HepG2 (cell line): ENCODE measurements around the gene DLG2. TPM values are rescaled to one million over a fixed set of nuclear protein-coding genes. Genes with fewer than 3 reads are reported as not detected.

Source experiments
- ATAC-seq: fragments of 200-7000 bp; cut with Tn5 transposase; 3 replicates; pipeline ENCODE4 v1.9.1; 2020; ENCODE audit warnings: mild to moderate bottlenecking, moderate library complexity
- BruUV-seq: library from RNA; stranded (reverse); fragments of 400-500 nt; replicated peaks from 2 replicates; lab custom pipeline; 2021; lab: Mats Ljungman, UMichigan
- CTCF ChIA-PET: fragments of 300-600 bp; formaldehyde crosslinking; extraction: SDS; loops from one replicate; lab custom pipeline; 2021; ENCODE audit warnings: low total read pairs, inconsistent platforms, low intra/inter-chr PET ratio; lab: Yijun Ruan, JAX
- POLR2A ChIA-PET: fragments of 350-600 bp; sonication (Branson Sonifier 250); formaldehyde crosslinking; loops from one replicate; lab custom pipeline; 2020; ENCODE audit warnings: antibody characterized with exemption, inconsistent platforms; lab: Yijun Ruan, JAX
- DNase-seq: peaks from one replicate; pipeline ENCODE4 v3.0.0-alpha.2; 2015; ENCODE audit warnings: low spot score
- FAIRE-seq: peaks from 3 replicates; lab custom pipeline; 2011; peaks lifted over from hg19 to GRCh38; lab: Jason Lieb, UNC
- H2AFZ ChIP-seq: one replicate; pipeline ENCODE4 v1.6.1; 2011; ENCODE audit warnings: low read length, inconsistent platforms
- H3K27ac ChIP-seq: fragments of 300-600 bp; 3 replicates; pipeline ENCODE4 v1.8.0; 2011; ENCODE audit warnings: mixed run types, mild to moderate bottlenecking, mixed read lengths, low read length, inconsistent platforms; ENCODE audit not compliant: insufficient read depth; ENCODE audit errors: extremely low read length
- H3K27me3 ChIP-seq, 2 experiments: fragments of 200-600 bp in 1 of 2; 2 replicates in 1 of 2; 3 replicates in 1 of 2; pipeline versions ENCODE4 v1.6.0 to v1.8.0; 2011; ENCODE audit warnings: low read length in 2 of 2, mild to moderate bottlenecking in 2 of 2, moderate library complexity in 2 of 2, inconsistent platforms in 1 of 2; ENCODE audit not compliant: insufficient read depth in 2 of 2, control insufficient read depth in 1 of 2
- H3K36me3 ChIP-seq, 2 experiments: fragments of 200-600 bp in 1 of 2; replicated peaks in 1 of 2; 2 replicates in 1 of 2; 3 replicates in 1 of 2; pipeline versions ENCODE4 v1.5.1 to v1.8.0; 2011; ENCODE audit warnings: low read length in 2 of 2, inconsistent platforms in 1 of 2; ENCODE audit not compliant: insufficient read depth in 2 of 2, control insufficient read depth in 1 of 2
- H3K4me1 ChIP-seq: 2 replicates; pipeline ENCODE4 v1.5.1; 2012; ENCODE audit warnings: low read length, inconsistent platforms; ENCODE audit not compliant: insufficient read depth
- H3K4me2 ChIP-seq: 2 replicates; pipeline ENCODE4 v1.6.0; 2011; ENCODE audit warnings: low read depth, low read length, inconsistent platforms
- H3K4me3 ChIP-seq, 3 experiments: fragments of 200-600 bp in 1 of 3; sonication (generic), shearing (Covaris generic) in 1 of 3; replicated peaks in 1 of 3; 2 replicates each; pipeline ENCODE4 v1.5.1; 2011 to 2016; ENCODE audit warnings: low read length in 3 of 3, inconsistent platforms in 2 of 3, low read depth in 2 of 3, mild to moderate bottlenecking in 2 of 3, control low read depth in 1 of 3, mixed read lengths in 1 of 3; ENCODE audit not compliant: insufficient read depth in 1 of 3
- H3K79me2 ChIP-seq: one replicate; pipeline ENCODE4 v1.6.1; 2011; ENCODE audit warnings: low read length, inconsistent platforms; ENCODE audit not compliant: insufficient read depth
- H3K9ac ChIP-seq: 2 replicates; pipeline ENCODE4 v1.6.0; 2011; ENCODE audit warnings: mild to moderate bottlenecking, low read depth, low read length, inconsistent platforms; ENCODE audit not compliant: insufficient read depth
- H3K9me3 ChIP-seq: 2 replicates; pipeline ENCODE4 v1.5.1; 2012; ENCODE audit warnings: mild to moderate bottlenecking, low read length
- H4K20me1 ChIP-seq: 2 replicates; pipeline ENCODE4 v1.6.0; 2011; ENCODE audit warnings: inconsistent platforms, mild to moderate bottlenecking, low read length, moderate library complexity; ENCODE audit not compliant: insufficient read depth
- MATR3 ChIP-seq: sonication (generic); formaldehyde crosslinking; IDR thresholded peaks from 2 replicates; pipeline ENCODE4 v1.4.0; 2020; ENCODE audit warnings: missing genetic modification reagents
- MTF2 ChIP-seq: sonication (generic); formaldehyde crosslinking; IDR thresholded peaks from 2 replicates; pipeline ENCODE4 v1.5.0; 2020; ENCODE audit warnings: missing genetic modification reagents, borderline replicate concordance
- NFKBIZ ChIP-seq: IDR thresholded peaks from 2 replicates; pipeline ENCODE4 v1.6.1; 2018; ENCODE audit warnings: missing genetic modification reagents, missing compliant biosample characterization
- ZNF414 ChIP-seq: sonication (generic); formaldehyde crosslinking; IDR thresholded peaks from 2 replicates; pipeline ENCODE4 v1.5.0; 2020; ENCODE audit warnings: missing genetic modification reagents
- ZNF775 ChIP-seq: sonication (generic); formaldehyde crosslinking; IDR thresholded peaks from 2 replicates; pipeline ENCODE4 v1.4.0; 2020; ENCODE audit warnings: missing genetic modification reagents, mild to moderate bottlenecking, moderate library complexity, borderline replicate concordance
- ZNF788 ChIP-seq: sonication (generic); formaldehyde crosslinking; IDR thresholded peaks from 2 replicates; pipeline ENCODE4 v1.5.0; 2020; ENCODE audit warnings: mild to moderate bottlenecking, missing genetic modification reagents, borderline replicate concordance
- WGBS: methylation state at CpG from one replicate; pipeline ENCODE4 v1.1.6; 2017; ENCODE audit warnings: low lambda C conversion rate; 5-methylcytosine and 5-hydroxymethylcytosine counted together
- in situ Hi-C: cut with HindIII; loops from 2 replicates; pipeline ENCODE4 v1.10.0; 2017; ENCODE audit warnings: low pct_unique_long_range_greater_than_20kb; ENCODE audit not compliant: extremely low pct_ligation_motif_present
- intact Hi-C: fragments of 100-400 bp; cut with micrococcal nuclease; formaldehyde crosslinking; loops from one replicate; pipeline ENCODE4 v1.10.0; 2022; ENCODE audit not compliant: unreplicated experiment
- polyA plus RNA-seq, 8 experiments: library from polyadenylated mRNA; depleted of rRNA in 3 of 8; stranded (reverse) in 7 of 8; unstranded in 1 of 8; fragments of >200 nt; fragmentation: Illumina TruSeq in 4 of 8; extraction: Trizol in 4 of 8; gene quantifications; 2 replicates each; pipeline versions ENCODE4 v1.2.1 to v1.2.3, GENCODE V29; 2011 to 2016; ENCODE audit warnings: low read depth in 4 of 8, missing spikeins in 1 of 8, mixed read lengths in 1 of 8; ENCODE audit not compliant: insufficient read depth in 1 of 8
- total RNA-seq, 5 experiments: library from RNA; depleted of rRNA; stranded (reverse); fragments of >200 nt; fragmentation: Illumina TruSeq; extraction: Trizol; gene quantifications; 2 replicates each; pipeline ENCODE4 v1.2.3, GENCODE V29; 2016; ENCODE audit warnings: low read depth in 1 of 5
- TF ChIP-seq, protein P1 (sequence below): sonication (generic); formaldehyde crosslinking; IDR thresholded peaks from 2 replicates; pipeline ENCODE4 v1.5.0; 2020; ENCODE audit warnings: mild to moderate bottlenecking, missing genetic modification reagents, borderline replicate concordance

Gene DLG2
- total and polyA plus RNA-seq, 2 of the 13 experiments (the other 11 are each of a cell fraction or from before 2014, with no cell fraction given), result 0.46 to 1.0 TPM

GRCh38 chr11:83441171-83441570 is 2186.0 kb downstream of the DLG2 start (continued):
- TF ChIP-seq NFKBIZ (CRISPR knock-in tag) (no peak), ZNF414 (CRISPR knock-in tag) (no peak)
- TF ChIP-seq, protein P1, sequence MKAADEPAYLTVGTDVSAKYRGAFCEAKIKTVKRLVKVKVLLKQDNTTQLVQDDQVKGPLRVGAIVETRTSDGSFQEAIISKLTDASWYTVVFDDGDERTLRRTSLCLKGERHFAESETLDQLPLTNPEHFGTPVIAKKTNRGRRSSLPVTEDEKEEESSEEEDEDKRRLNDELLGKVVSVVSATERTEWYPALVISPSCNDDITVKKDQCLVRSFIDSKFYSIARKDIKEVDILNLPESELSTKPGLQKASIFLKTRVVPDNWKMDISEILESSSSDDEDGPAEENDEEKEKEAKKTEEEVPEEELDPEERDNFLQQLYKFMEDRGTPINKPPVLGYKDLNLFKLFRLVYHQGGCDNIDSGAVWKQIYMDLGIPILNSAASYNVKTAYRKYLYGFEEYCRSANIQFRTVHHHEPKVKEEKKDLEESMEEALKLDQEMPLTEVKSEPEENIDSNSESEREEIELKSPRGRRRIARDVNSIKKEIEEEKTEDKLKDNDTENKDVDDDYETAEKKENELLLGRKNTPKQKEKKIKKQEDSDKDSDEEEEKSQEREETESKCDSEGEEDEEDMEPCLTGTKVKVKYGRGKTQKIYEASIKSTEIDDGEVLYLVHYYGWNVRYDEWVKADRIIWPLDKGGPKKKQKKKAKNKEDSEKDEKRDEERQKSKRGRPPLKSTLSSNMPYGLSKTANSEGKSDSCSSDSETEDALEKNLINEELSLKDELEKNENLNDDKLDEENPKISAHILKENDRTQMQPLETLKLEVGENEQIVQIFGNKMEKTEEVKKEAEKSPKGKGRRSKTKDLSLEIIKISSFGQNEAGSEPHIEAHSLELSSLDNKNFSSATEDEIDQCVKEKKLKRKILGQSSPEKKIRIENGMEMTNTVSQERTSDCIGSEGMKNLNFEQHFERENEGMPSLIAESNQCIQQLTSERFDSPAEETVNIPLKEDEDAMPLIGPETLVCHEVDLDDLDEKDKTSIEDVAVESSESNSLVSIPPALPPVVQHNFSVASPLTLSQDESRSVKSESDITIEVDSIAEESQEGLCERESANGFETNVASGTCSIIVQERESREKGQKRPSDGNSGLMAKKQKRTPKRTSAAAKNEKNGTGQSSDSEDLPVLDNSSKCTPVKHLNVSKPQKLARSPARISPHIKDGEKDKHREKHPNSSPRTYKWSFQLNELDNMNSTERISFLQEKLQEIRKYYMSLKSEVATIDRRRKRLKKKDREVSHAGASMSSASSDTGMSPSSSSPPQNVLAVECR (CRISPR knock-in tag), result no peak

- H3K27ac ChIP-seq, result no peak overlapping the region
- CTCF ChIA-PET, result no interaction called here
- H3K9me3 ChIP-seq, result no peaks in the 10 kb centered on the region
- no peak for TF ChIP-seq ZNF788 (CRISPR knock-in tag)
- TF ChIP-seq ZNF775 (CRISPR knock-in tag), result no peak
- no peak for TF ChIP-seq MTF2 (CRISPR knock-in tag)
- no peak for TF ChIP-seq MATR3 (CRISPR knock-in tag)
- POLR2A ChIA-PET, result no interaction called here
- no peak overlapping the region for H3K4me3 ChIP-seq
- no peak overlapping the region for H2AFZ ChIP-seq
- DNase-seq (no peak), ATAC-seq (no peak), FAIRE-seq (no peak)
- no peaks in the 10 kb centered on the region for H3K4me1 ChIP-seq
- H3K9ac ChIP-seq, result no peak overlapping the region
- no peaks in the 10 kb centered on the region for H3K36me3 ChIP-seq
- 0 out of 5 replicates have a peak, but pooled peaks cover 0 to 3% of the 10 kb centered on the region in 2 experiments for H3K27me3 ChIP-seq
- in situ Hi-C loops (no loop called here), intact Hi-C loops (no loop called here)
- 16% methylated on average over 2 of the region's 2 CpGs for WGBS
- H3K4me2 ChIP-seq, result no peak overlapping the region
- H4K20me1 ChIP-seq, result no peaks in the 10 kb centered on the region
- H3K79me2 ChIP-seq, result no peaks in the 10 kb centered on the region
- no TSS peak for BruUV-seq
Measured at GRCh38 chr11:83438438-83438837, 2188.7 kb downstream of the DLG2 start.
